Activated naive CD8-positive, alpha-beta T cell treated with anti-CD3 and anti-CD28 coated beads for 36 hours (primary cell): ENCODE measurements around the gene NFATC3. TPM values are rescaled to one million over a fixed set of nuclear protein-coding genes. Genes with fewer than 3 reads are reported as not detected.
"Not testable (repeated sequence)": the region's sequence is repeated elsewhere in the genome, so short reads cannot be mapped to it uniquely, and the experiment has no call there.

Experiments used
- DNase-seq: peaks from one replicate; pipeline ENCODE4 v3.0.0; 2021
- H3K27ac Mint-ChIP-seq: one replicate; pipeline ENCODE4 v1.8.0; 2022; ENCODE audit warnings: mild to moderate bottlenecking, moderate library complexity, mixed read lengths
- H3K27me3 Mint-ChIP-seq: one replicate; pipeline ENCODE4 v1.8.0; 2022; ENCODE audit warnings: mild to moderate bottlenecking, mixed read lengths
- H3K36me3 Mint-ChIP-seq: one replicate; pipeline ENCODE4 v1.8.0; 2021; ENCODE audit warnings: mild to moderate bottlenecking, mixed read lengths
- H3K4me1 Mint-ChIP-seq: one replicate; pipeline ENCODE4 v1.8.0; 2021; ENCODE audit warnings: mixed read lengths
- H3K4me3 Mint-ChIP-seq: one replicate; pipeline ENCODE4 v1.8.0; 2022; ENCODE audit warnings: mild to moderate bottlenecking, moderate library complexity, mixed read lengths
- H3K9me3 Mint-ChIP-seq: one replicate; pipeline ENCODE4 v1.8.0; 2022; ENCODE audit warnings: mixed read lengths
- total RNA-seq, 2 experiments: library from RNA; stranded (reverse); gene quantifications; one replicate each; pipeline ENCODE4 v1.2.3, GENCODE V29; 2021

Gene NFATC3
- total RNA-seq, 2 experiments from 2014 or later: 76.3 to 79.2 TPM

- H3K4me1 Mint-ChIP-seq: peaks cover 46% of the 10 kb centered on the region
- H3K9me3 Mint-ChIP-seq: no peaks in the 10 kb centered on the region
- no peak overlapping the region for H3K27ac Mint-ChIP-seq
- peaks cover 22% of the 10 kb centered on the region for H3K36me3 Mint-ChIP-seq
- no peak overlapping the region for H3K4me3 Mint-ChIP-seq
- H3K27me3 Mint-ChIP-seq: no peaks in the 10 kb centered on the region
- DNase-seq: no peak
These were observed 61.4 kb downstream of the NFATC3 start for GRCh38 chr16:68146585-68146984.

DNA sequence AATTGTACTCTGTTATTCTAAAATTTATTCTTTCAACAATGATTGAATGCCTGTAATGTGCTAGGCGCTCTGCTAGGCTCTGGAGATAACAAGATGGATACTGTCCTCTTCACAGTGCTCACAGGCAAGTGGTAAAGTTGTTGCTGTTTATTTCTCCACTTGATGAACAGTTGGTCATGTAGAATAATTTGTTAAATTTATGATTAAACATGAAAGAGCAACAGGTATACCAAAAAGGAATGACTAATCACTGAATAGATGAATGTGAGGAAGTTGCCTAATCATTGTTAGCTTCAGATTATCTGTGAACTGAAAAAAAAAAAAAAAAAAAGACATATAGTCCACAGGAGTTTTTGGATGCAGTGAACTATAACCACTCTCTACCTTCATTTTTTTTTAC is 62.3 kb downstream of the NFATC3 start:
- DNase-seq: no peak
- H3K9me3 Mint-ChIP-seq: no peaks in the 10 kb centered on the region
- H3K27me3 Mint-ChIP-seq: no peaks in the 10 kb centered on the region
- H3K4me3 Mint-ChIP-seq: no peak overlapping the region
- peaks cover 14% of the 10 kb centered on the region for H3K36me3 Mint-ChIP-seq
- H3K27ac Mint-ChIP-seq: peak overlapping the region; percentile 8
- H3K4me1 Mint-ChIP-seq: peaks cover 38% of the 10 kb centered on the region

DNA sequence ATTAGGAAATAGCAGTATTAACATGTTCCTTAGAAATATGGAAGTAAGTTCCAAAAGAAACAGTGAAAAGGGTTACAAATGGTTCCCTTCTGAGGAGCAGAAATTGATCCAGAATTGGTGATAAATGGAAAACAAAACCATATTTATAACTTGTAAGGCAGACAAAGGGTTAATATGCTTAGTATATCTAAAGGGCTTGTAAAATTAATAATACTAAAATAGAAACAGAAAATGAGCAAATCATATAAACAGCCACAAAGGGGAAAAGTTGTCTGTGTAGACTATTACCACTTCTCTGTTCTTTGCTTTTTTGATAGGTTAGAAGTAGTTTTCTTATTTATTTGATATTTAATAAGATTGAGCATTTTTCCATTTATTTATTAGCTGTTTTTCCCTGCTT is 64.4 kb downstream of the NFATC3 start:
- Mint-ChIP-seq H3K4me3 (no peak overlapping the region), H3K36me3 (peaks cover 13% of the 10 kb centered on the region), H3K4me1 (peaks cover 38% of the 10 kb centered on the region), H3K27ac (no peak overlapping the region), H3K27me3 (no peaks in the 10 kb centered on the region), H3K9me3 (no peaks in the 10 kb centered on the region)
- no peak for DNase-seq

- no peak for DNase-seq
- no peak overlapping the region for H3K4me3 Mint-ChIP-seq
- H3K9me3 Mint-ChIP-seq: no peaks in the 10 kb centered on the region
- H3K27ac Mint-ChIP-seq: peak overlapping the region; percentile 27
- H3K4me1 Mint-ChIP-seq: peaks cover 10% of the 10 kb centered on the region
- no peaks in the 10 kb centered on the region for H3K27me3 Mint-ChIP-seq
- peaks cover 7% of the 10 kb centered on the region for H3K36me3 Mint-ChIP-seq
These were observed 70.3 kb downstream of the NFATC3 start for GRCh38 chr16:68155425-68155824.

DNA sequence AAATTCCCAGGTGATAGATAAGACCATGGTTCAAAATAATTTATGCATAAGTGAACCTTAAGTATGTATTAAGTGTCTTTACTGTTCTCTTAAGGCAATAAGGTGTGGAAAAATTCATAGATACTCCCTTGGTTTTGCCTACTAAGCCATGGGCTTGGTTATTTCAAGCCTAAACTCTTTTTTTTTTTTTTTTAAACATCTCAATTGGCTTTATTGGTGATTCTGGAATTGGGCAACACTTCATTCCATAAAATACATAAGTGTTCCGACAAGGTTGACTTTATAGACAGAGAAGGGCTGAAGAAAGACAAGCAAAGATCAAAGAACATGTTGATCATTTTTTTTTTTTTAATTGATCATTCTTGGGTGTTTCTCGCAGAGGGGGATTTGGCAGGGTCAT is 77.2 kb downstream of the NFATC3 start:
- Mint-ChIP-seq H3K36me3 (peaks cover 22% of the 10 kb centered on the region), H3K27ac (no peak overlapping the region), H3K27me3 (no peaks in the 10 kb centered on the region), H3K9me3 (no peaks in the 10 kb centered on the region), H3K4me3 (no peak overlapping the region), H3K4me1 (no peaks in the 10 kb centered on the region)
- no peak for DNase-seq

GRCh38 chr16:68163275-68163674 is 78.1 kb downstream of the NFATC3 start:
- not testable (repeated sequence) for H3K9me3 Mint-ChIP-seq, H3K4me1 Mint-ChIP-seq, H3K27me3 Mint-ChIP-seq, DNase-seq, H3K4me3 Mint-ChIP-seq, H3K27ac Mint-ChIP-seq
- peaks cover 22% of the 10 kb centered on the region for H3K36me3 Mint-ChIP-seq

DNA sequence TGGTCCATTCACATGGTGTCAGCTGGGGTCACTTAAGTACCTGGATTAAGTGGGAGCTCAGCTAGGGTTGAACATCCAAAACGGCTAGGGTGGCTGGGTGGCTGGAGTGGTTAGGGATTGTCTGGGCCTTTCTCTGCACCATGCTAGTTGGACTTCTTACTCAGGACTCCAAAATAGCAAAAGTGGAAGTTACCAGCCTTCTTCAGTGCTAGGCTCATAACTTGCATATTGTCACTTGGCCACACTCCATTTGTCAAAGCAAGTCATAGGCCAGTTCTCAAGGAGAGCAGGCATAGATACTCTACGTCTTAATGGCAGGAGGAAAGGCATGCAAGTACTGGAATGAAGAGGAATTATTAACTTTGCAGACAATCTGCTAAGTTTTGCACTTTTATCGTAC is 81.1 kb downstream of the NFATC3 start:
- no peaks in the 10 kb centered on the region for H3K4me1 Mint-ChIP-seq
- no peaks in the 10 kb centered on the region for H3K27me3 Mint-ChIP-seq
- DNase-seq: no peak
- no peaks in the 10 kb centered on the region for H3K9me3 Mint-ChIP-seq
- no peak overlapping the region for H3K4me3 Mint-ChIP-seq
- peak overlapping the region; percentile 29 for H3K27ac Mint-ChIP-seq
- peaks cover 25% of the 10 kb centered on the region for H3K36me3 Mint-ChIP-seq

DNA sequence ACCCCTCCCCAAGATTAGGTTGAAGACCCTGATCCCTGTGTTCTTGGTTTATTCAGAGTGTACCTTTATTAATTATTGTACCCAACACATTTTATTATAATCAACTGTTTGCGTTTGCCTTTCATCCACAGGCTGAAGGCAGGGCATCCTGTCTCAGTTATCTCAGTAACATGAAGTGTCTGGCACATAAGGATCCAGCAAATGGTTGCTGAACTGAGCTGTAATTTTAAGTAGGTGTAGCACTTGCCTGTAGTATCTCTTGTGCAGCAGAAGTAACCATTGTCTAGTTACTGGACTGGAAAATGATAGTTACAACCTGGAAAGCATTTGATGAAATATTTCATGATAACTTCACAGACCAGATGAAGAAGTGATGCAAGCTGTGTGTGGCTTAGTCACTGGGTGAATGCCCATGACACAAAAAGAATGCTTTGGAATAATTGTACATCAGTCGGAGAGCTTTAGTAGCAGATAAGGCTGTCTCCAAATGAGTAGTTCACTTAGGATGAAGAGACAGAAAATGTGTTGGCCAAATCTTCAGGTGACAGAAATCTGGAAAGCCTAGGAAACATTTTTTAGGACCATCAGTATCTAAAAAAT is 94.1 kb downstream of the NFATC3 start:
- no peaks in the 10 kb centered on the region for H3K9me3 Mint-ChIP-seq
- H3K27ac Mint-ChIP-seq: peak overlapping the region; percentile 5
- H3K4me1 Mint-ChIP-seq: peaks cover 14% of the 10 kb centered on the region
- no peak for DNase-seq
- H3K27me3 Mint-ChIP-seq: no peaks in the 10 kb centered on the region
- peaks cover 42% of the 10 kb centered on the region for H3K36me3 Mint-ChIP-seq
- H3K4me3 Mint-ChIP-seq: no peak overlapping the region

DNA sequence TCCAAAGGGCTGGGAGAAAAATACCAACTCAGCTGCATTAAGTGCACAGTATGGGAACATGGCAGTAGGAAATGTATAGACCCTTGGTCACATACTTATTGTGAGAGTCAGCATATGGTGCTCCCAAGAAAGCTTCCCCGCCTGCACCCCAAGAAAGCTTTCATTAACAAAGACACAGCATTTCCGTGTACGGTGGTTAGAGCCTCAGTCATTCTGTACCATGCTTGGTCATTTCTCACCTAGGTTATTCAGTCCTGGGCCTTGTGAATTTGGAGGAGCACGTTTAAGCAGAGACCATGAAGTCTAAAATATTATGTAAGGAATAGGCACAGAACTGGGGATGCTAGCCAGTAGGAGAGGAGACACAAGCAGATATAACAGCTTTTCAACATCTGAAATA is 94.7 kb downstream of the NFATC3 start:
- Mint-ChIP-seq H3K4me3 (no peak overlapping the region), H3K9me3 (no peaks in the 10 kb centered on the region), H3K27me3 (no peaks in the 10 kb centered on the region), H3K36me3 (peaks cover 43% of the 10 kb centered on the region), H3K27ac (peak overlapping the region; percentile 12), H3K4me1 (peaks cover 14% of the 10 kb centered on the region)
- DNase-seq: no peak

DNA sequence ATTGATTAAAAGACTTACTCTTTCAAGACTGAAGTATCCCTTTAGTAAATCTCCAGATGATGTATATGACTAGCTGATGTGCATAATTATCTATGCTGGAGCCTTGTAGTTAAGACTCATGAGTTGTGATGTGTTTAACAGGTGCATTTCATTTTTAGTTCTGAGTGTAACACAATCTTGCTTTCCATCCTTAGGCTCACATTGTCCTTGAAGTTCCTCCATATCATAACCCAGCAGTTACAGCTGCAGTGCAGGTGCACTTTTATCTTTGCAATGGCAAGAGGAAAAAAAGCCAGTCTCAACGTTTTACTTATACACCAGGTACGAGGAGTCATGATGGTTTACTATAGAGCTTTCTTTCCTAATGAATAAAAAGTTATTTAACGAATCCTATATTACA is 97.9 kb downstream of the NFATC3 start:
- no peaks in the 10 kb centered on the region for H3K27me3 Mint-ChIP-seq
- peaks cover 43% of the 10 kb centered on the region for H3K36me3 Mint-ChIP-seq
- no peak for DNase-seq
- peak overlapping the region; percentile 0 for H3K27ac Mint-ChIP-seq
- no peaks in the 10 kb centered on the region for H3K9me3 Mint-ChIP-seq
- H3K4me3 Mint-ChIP-seq: no peak overlapping the region
- H3K4me1 Mint-ChIP-seq: peaks cover 6% of the 10 kb centered on the region

- H3K9me3 Mint-ChIP-seq: no peaks in the 10 kb centered on the region
- peaks cover 36% of the 10 kb centered on the region for H3K36me3 Mint-ChIP-seq
- DNase-seq: no peak
- no peak overlapping the region for H3K27ac Mint-ChIP-seq
- no peaks in the 10 kb centered on the region for H3K27me3 Mint-ChIP-seq
- peaks cover 3% of the 10 kb centered on the region for H3K4me1 Mint-ChIP-seq
- H3K4me3 Mint-ChIP-seq: no peak overlapping the region
These were observed 101.7 kb downstream of the NFATC3 start for GRCh38 chr16:68186877-68187276.

DNA sequence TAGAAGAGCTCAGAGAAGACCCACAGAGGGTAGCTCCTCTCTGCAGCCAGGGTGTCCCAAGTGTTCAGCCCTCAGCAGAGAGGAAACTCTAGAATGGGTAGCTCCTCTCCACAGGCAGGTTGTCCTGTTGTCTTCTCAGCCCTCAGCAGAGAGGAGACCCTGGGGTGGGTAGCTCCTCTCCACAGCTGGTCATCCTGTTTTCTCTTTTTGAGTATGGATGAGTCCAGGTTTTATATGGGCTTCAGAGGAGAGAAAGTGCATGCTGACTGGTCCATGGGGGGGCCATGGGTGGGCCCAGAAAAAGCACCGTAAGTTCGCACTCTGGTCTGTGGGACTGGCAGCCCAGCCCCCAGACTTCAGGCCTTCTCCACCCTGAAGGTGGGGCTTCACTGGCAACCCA is 102.3 kb downstream of the NFATC3 start:
- no peak overlapping the region for H3K27ac Mint-ChIP-seq
- H3K9me3 Mint-ChIP-seq: no peaks in the 10 kb centered on the region
- DNase-seq: no peak
- no peaks in the 10 kb centered on the region for H3K27me3 Mint-ChIP-seq
- H3K4me3 Mint-ChIP-seq: no peak overlapping the region
- peaks cover 3% of the 10 kb centered on the region for H3K4me1 Mint-ChIP-seq
- H3K36me3 Mint-ChIP-seq: peaks cover 33% of the 10 kb centered on the region

DNA sequence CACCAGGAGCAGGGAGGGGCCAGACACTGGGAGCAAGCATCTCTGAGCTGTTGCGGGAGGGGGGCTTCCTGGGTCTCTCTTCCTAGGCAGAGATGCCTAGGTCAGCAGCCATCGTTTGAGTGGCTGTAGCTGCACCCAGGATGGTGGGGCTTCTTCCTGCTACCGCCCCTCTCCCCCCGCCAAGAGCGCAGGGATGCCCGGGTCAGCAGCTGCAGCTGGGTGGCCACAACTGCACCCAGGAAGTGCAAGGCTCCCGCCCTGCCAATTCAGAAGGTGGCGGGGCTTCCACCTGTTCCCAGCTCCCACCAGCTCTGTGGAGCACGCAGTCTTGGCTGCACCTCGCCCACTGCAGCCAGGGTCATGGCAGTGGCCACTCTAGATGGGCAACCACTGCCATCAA is 103.0 kb downstream of the NFATC3 start:
- Mint-ChIP-seq H3K36me3 (peaks cover 30% of the 10 kb centered on the region), H3K4me3 (no peak overlapping the region), H3K27me3 (no peaks in the 10 kb centered on the region), H3K9me3 (no peaks in the 10 kb centered on the region), H3K27ac (no peak overlapping the region), H3K4me1 (peaks cover 3% of the 10 kb centered on the region)
- DNase-seq: no peak

DNA sequence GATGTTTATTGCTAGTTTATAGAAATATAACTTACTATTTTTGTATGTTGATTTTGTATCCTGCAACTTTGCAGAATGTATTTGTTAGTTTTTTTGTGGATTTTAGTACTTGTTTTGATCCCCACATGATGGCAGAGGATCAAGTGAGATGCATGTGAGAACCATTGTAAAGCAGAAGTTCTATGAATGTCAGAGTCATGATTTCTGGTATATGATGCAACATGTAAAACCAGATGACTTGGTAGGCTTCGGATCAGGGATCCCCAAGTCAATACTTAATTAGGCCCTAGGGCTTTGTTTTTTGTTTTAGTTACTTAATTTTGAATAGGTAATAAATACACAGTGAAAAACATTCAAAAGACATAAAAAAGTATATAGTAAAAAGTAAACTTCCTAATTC is 104.9 kb downstream of the NFATC3 start:
- Mint-ChIP-seq H3K9me3 (no peaks in the 10 kb centered on the region), H3K4me1 (peaks cover 3% of the 10 kb centered on the region), H3K27ac (no peak overlapping the region), H3K27me3 (no peaks in the 10 kb centered on the region), H3K4me3 (no peak overlapping the region), H3K36me3 (peaks cover 28% of the 10 kb centered on the region)
- no peak for DNase-seq

DNA sequence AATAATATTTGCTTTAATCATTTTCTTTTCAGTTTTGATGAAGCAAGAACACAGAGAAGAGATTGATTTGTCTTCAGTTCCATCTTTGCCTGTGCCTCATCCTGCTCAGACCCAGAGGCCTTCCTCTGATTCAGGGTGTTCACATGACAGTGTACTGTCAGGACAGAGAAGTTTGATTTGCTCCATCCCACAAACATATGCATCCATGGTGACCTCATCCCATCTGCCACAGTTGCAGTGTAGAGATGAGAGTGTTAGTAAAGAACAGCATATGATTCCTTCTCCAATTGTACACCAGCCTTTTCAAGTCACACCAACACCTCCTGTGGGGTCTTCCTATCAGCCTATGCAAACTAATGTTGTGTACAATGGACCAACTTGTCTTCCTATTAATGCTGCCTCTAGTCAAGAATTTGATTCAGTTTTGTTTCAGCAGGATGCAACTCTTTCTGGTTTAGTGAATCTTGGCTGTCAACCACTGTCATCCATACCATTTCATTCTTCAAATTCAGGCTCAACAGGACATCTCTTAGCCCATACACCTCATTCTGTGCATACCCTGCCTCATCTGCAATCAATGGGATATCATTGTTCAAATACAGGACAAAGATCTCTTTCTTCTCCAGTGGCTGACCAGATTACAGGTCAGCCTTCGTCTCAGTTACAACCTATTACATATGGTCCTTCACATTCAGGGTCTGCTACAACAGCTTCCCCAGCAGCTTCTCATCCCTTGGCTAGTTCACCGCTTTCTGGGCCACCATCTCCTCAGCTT is 105.8 kb downstream of the NFATC3 start:
- Mint-ChIP-seq H3K9me3 (no peaks in the 10 kb centered on the region), H3K27ac (no peak overlapping the region), H3K36me3 (peaks cover 30% of the 10 kb centered on the region), H3K4me1 (peaks cover 3% of the 10 kb centered on the region), H3K4me3 (no peak overlapping the region), H3K27me3 (no peaks in the 10 kb centered on the region)
- DNase-seq: no peak

GRCh38 chr16:68194251-68194650 is 109.1 kb downstream of the NFATC3 start:
- H3K4me1 Mint-ChIP-seq: peaks cover 4% of the 10 kb centered on the region
- H3K27me3 Mint-ChIP-seq: no peaks in the 10 kb centered on the region
- H3K9me3 Mint-ChIP-seq: no peaks in the 10 kb centered on the region
- H3K36me3 Mint-ChIP-seq: peaks cover 24% of the 10 kb centered on the region
- no peak for DNase-seq
- no peak overlapping the region for H3K4me3 Mint-ChIP-seq
- no peak overlapping the region for H3K27ac Mint-ChIP-seq
